WERI-Rb-1 (cell line): ENCODE measurements around the gene PDHX.

ENCODE experiments used
- DNase-seq: peaks from one replicate; pipeline ENCODE4 v3.0.0-alpha.2; 2020
- H3K27ac ChIP-seq: fragments of 250-450 bp; sonication (Bioruptor Pico); 2 replicates; pipeline ENCODE4 v1.5.1; 2020; ENCODE audit warnings: mild to moderate bottlenecking, moderate library complexity
- H3K27me3 ChIP-seq: fragments of 250-450 bp; sonication (Bioruptor Pico); 2 replicates; pipeline ENCODE4 v1.5.1; 2021; ENCODE audit warnings: mild to moderate bottlenecking, low read depth, moderate library complexity; ENCODE audit not compliant: insufficient read depth, severe bottlenecking
- H3K36me3 ChIP-seq: fragments of 250-450 bp; sonication (Bioruptor Pico); 2 replicates; pipeline ENCODE4 v1.5.1; 2020; ENCODE audit warnings: mild to moderate bottlenecking, moderate library complexity
- H3K4me3 ChIP-seq: 2 replicates; pipeline ENCODE4 v1.5.1; 2011; ENCODE audit warnings: low read depth, mild to moderate bottlenecking, control low read depth, low read length
- H3K9me3 ChIP-seq: fragments of 250-450 bp; sonication (Bioruptor Pico); 2 replicates; pipeline ENCODE4 v1.5.1; 2021; ENCODE audit warnings: mild to moderate bottlenecking, moderate library complexity; ENCODE audit not compliant: severe bottlenecking
- TF ChIP-seq, protein P1 (sequence below): IDR thresholded peaks from 2 replicates; pipeline ENCODE4 v1.5.1; 2011; ENCODE audit warnings: low read depth, mild to moderate bottlenecking, control low read depth, inconsistent platforms, low read length

The PDHX gene

DNA sequence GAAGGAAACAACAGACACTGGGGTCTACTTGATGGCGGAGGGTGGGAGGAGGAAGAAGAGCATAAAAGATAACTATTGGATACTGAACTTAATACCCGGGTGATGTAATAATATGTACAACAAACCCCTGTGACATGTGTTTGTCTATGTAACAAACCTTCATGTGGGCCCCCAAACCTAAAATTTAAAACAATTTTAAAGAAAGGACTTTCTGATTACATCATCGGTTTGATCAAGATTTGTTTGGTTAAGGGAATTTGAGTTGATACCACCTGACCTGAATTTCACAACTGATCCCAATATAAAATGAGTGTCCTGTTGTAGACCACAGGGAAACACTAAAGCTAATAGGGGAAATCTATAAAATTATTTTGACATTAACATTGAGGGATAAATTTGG lies 34.5 kb upstream of the PDHX start:
- TF ChIP-seq, protein P1, sequence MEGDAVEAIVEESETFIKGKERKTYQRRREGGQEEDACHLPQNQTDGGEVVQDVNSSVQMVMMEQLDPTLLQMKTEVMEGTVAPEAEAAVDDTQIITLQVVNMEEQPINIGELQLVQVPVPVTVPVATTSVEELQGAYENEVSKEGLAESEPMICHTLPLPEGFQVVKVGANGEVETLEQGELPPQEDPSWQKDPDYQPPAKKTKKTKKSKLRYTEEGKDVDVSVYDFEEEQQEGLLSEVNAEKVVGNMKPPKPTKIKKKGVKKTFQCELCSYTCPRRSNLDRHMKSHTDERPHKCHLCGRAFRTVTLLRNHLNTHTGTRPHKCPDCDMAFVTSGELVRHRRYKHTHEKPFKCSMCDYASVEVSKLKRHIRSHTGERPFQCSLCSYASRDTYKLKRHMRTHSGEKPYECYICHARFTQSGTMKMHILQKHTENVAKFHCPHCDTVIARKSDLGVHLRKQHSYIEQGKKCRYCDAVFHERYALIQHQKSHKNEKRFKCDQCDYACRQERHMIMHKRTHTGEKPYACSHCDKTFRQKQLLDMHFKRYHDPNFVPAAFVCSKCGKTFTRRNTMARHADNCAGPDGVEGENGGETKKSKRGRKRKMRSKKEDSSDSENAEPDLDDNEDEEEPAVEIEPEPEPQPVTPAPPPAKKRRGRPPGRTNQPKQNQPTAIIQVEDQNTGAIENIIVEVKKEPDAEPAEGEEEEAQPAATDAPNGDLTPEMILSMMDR: no peak
- Histone ChIP-seq H3K9me3 (no peaks in the 10 kb centered on the region), H3K27me3 (no peaks in the 10 kb centered on the region), H3K36me3 (peaks cover 5% of the 10 kb centered on the region), H3K4me3 (no peak overlapping the region), H3K27ac (no peak overlapping the region)
- no peak for DNase-seq

DNA sequence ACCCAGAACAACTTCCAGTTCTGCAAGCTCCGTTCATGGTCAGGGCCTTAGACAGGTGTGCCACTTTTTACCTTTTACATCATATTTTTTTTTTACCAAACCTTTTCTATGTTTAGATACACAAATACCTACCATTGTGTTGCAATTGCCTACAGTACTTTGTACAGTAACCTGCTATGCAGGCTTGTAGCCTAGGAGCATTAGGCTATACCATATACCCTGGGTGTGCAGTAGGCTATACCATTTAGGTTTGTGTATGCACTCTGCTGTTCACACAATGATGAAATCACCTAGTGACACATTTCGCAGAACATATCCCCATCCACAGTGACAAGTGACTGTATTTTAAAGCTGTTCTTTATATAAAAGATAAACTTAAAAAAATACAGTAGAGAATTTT lies 29.8 kb upstream of the PDHX start:
- Histone ChIP-seq H3K27me3 (no peaks in the 10 kb centered on the region), H3K4me3 (no peak overlapping the region), H3K27ac (no peak overlapping the region), H3K36me3 (peaks cover 3% of the 10 kb centered on the region), H3K9me3 (no peaks in the 10 kb centered on the region)
- DNase-seq: no peak
- TF ChIP-seq, protein P1: no peak

DNA sequence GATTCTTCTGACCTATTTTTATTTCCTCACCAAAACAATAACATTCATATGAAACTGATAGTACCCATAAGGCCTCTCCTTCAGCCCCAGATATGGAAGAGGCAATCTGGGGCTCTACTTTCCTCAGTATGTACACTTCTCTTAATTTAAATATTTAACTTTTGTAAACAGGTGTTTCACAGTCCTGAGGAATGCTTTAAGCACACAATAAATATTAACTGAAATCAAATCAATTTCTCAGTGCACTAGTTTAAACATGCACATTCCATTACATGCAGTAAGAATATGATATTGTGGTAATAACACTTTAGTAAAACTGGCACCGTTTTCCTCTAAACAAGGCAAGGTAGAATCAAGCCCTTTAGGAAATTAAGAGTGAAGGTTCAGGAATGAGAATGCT lies 29.2 kb upstream of the PDHX start:
- Histone ChIP-seq H3K36me3 (no peaks in the 10 kb centered on the region; the same call in none of the 2 replicates), H3K27me3 (no peaks in the 10 kb centered on the region), H3K27ac (no peak overlapping the region), H3K4me3 (no peak overlapping the region), H3K9me3 (no peaks in the 10 kb centered on the region)
- no peak for DNase-seq
- TF ChIP-seq, protein P1: no peak

DNA sequence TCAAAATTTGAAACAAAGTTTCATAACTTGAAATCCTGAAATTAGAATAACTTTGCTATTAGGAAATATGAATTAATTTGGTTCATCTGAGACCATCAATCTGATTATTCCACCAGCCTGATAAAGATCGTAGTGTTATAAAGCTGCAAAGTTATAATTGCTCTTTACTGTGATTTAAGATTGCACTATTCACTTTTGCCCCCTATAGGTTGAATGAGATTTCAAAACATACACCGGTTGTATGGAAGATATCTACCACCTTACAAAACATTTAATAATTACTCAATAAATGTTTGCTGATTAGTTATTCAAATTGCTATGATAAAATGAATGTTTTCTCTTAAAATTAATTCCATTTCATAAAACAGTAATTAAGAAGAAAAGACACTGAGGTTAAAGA lies 26.3 kb upstream of the PDHX start:
- H3K36me3 ChIP-seq: no peaks in the 10 kb centered on the region; the same call in none of the 2 replicates

DNA sequence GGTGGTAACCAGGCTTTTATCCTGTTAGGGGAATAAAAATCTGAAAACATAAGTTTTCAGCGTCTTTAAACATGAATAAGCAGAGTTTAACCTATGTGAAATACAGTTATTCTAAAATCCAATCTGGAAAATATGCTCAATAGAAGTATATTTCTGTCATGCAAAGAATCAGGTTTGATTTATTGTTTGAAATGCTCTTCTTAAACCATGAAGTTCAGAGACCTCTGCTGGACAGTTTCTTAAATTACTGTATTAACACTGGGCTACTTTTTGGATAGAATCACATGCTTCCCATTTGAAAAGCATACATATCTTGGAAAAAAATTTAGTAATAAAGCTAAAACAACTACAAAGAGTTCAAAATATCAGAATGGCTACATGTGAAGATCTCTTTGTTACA lies 25.6 kb upstream of the PDHX start:
- H3K9me3 ChIP-seq: no peaks in the 10 kb centered on the region
- DNase-seq: no peak
- no peak overlapping the region for H3K4me3 ChIP-seq
- H3K27me3 ChIP-seq: no peaks in the 10 kb centered on the region
- H3K36me3 ChIP-seq: no peaks in the 10 kb centered on the region; the same call in none of the 2 replicates
- H3K27ac ChIP-seq: no peak overlapping the region
- TF ChIP-seq, protein P1: no peak

More for the DNA sequence above, 26.3 kb upstream of the PDHX start:
- Histone ChIP-seq H3K27me3 (no peaks in the 10 kb centered on the region), H3K27ac (no peak overlapping the region), H3K9me3 (no peaks in the 10 kb centered on the region), H3K4me3 (no peak overlapping the region)
- TF ChIP-seq, protein P1: no peak
- no peak for DNase-seq

DNA sequence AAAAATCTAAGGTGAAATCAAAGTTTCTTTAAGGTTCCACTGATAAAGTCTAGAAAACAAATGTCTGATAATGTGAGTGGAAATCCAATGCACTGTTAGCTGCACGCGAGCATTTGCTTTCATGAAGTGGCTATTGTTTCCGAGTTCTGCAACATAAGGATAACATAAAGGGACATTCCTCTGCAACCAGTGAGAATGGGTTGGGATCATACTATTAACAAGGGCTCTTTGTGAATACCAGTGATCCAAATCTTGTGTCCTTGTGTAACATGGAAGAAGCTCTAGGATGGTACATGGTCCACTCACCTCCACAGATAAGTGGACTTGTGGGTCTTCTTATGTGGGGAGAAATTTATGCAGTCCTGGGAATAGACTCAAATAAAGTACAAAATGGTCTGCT lies 24.8 kb upstream of the PDHX start:
- no peak overlapping the region for H3K27ac ChIP-seq
- TF ChIP-seq, protein P1: no peak
- peaks cover 4% of the 10 kb centered on the region for H3K9me3 ChIP-seq
- H3K27me3 ChIP-seq: no peaks in the 10 kb centered on the region
- no peaks in the 10 kb centered on the region; the same call in 1 of the 2 replicates for H3K36me3 ChIP-seq
- DNase-seq: no peak
- no peak overlapping the region for H3K4me3 ChIP-seq
